ENCODE measurements around the gene CIRBP. TPM values are rescaled to one million over a fixed set of nuclear protein-coding genes. Genes with fewer than 3 reads are reported as not detected.

The CIRBP gene
- total RNA-seq, 1 experiment from 2014 or later, result 331 TPM

GRCh38 chr19:1229924-1230782 lies 39.0 kb upstream of the CIRBP start:
- Mint-ChIP-seq H3K9me3 (ENCODE audit: unreplicated experiment) (no peaks in the 10 kb centered on the region), H3K36me3 (ENCODE audit: insufficient read depth, unreplicated experiment) (peaks cover 24% of the 10 kb centered on the region), H3K4me1 (ENCODE audit: low read depth, unreplicated experiment) (no peaks in the 10 kb centered on the region), H3K27ac (ENCODE audit: unreplicated experiment) (no peak overlapping the region), H3K4me3 (ENCODE audit: unreplicated experiment) (no peak overlapping the region), H3K27me3 (ENCODE audit: insufficient read depth, unreplicated experiment) (no peaks in the 10 kb centered on the region)
- DNase-seq, result no peak
- no peaks in the 10 kb centered on the region for H3K27me3 ChIP-seq (replicated peaks; ENCODE audit: control insufficient read depth, insufficient read depth, low read length)
- ChIA-PET POLR2A (interaction anchor here (0.5 kb wide), 1 partner anchor 40 kb away, joined by 9 read pairs; no protein-coding TSS in a partner anchor), CTCF (no interaction called here)
- no peak overlapping the region for H3K4me3 ChIP-seq (ENCODE audit: low read depth, low read length)
- intact Hi-C loops (cut with micrococcal nuclease; ENCODE audit: unreplicated experiment), result no loop called here
- no peaks in the 10 kb centered on the region for H3K4me1 ChIP-seq
- no peaks in the 10 kb centered on the region for H3K36me3 ChIP-seq (ENCODE audit: control insufficient read depth, insufficient read depth, low read length)
- BruUV-seq (replicated peaks), result no TSS peak
- H3K9me3 ChIP-seq, result no peaks in the 10 kb centered on the region
- TF ChIP-seq CTCF (IDR thresholded peaks at IDR 0.05; ENCODE audit: insufficient read depth in 1 of 2, low read depth in 1 of 2, low read length in 1 of 2, severe bottlenecking in 1 of 2, unreplicated experiment in 1 of 2), result no peak

GRCh38 chr19:1230783-1231489 lies 38.2 kb upstream of the CIRBP start:
- ChIA-PET CTCF (no interaction called here), POLR2A (no interaction called here)
- H3K4me1 Mint-ChIP-seq (ENCODE audit: low read depth, unreplicated experiment), result no peaks in the 10 kb centered on the region
- H3K9me3 ChIP-seq, result no peaks in the 10 kb centered on the region
- no TSS peak for BruUV-seq (replicated peaks)
- H3K4me3 ChIP-seq (ENCODE audit: low read depth, low read length), result no peak overlapping the region
- DNase-seq, result no peak
- intact Hi-C loops (cut with micrococcal nuclease; ENCODE audit: unreplicated experiment), result no loop called here
- H3K27me3 ChIP-seq (replicated peaks; ENCODE audit: control insufficient read depth, insufficient read depth, low read length), result no peaks in the 10 kb centered on the region
- no peaks in the 10 kb centered on the region for H3K36me3 ChIP-seq (ENCODE audit: control insufficient read depth, insufficient read depth, low read length)
- H3K4me3 Mint-ChIP-seq (ENCODE audit: unreplicated experiment), result no peak overlapping the region
- no peaks in the 10 kb centered on the region for H3K27me3 Mint-ChIP-seq (ENCODE audit: insufficient read depth, unreplicated experiment)
- no peak for TF ChIP-seq CTCF (IDR thresholded peaks at IDR 0.05; ENCODE audit: insufficient read depth in 1 of 2, low read depth in 1 of 2, low read length in 1 of 2, severe bottlenecking in 1 of 2, unreplicated experiment in 1 of 2)
- no peaks in the 10 kb centered on the region for H3K9me3 Mint-ChIP-seq (ENCODE audit: unreplicated experiment)
- H3K36me3 Mint-ChIP-seq (ENCODE audit: insufficient read depth, unreplicated experiment), result peaks cover 24% of the 10 kb centered on the region
- no peaks in the 10 kb centered on the region for H3K4me1 ChIP-seq
- H3K27ac Mint-ChIP-seq (ENCODE audit: unreplicated experiment), result no peak overlapping the region

GRCh38 chr19:1231729-1232637 lies 37.1 kb upstream of the CIRBP start:
- DNase-seq, result no peak

More at GRCh38 chr19:1231729-1232637, 37.1 kb upstream of the CIRBP start:
- Mint-ChIP-seq H3K36me3 (ENCODE audit: insufficient read depth, unreplicated experiment) (peaks cover 21% of the 10 kb centered on the region), H3K4me3 (ENCODE audit: unreplicated experiment) (no peak overlapping the region), H3K27ac (ENCODE audit: unreplicated experiment) (peak overlapping the region; percentile 37), H3K4me1 (ENCODE audit: low read depth, unreplicated experiment) (no peaks in the 10 kb centered on the region), H3K9me3 (ENCODE audit: unreplicated experiment) (no peaks in the 10 kb centered on the region), H3K27me3 (ENCODE audit: insufficient read depth, unreplicated experiment) (no peaks in the 10 kb centered on the region)
- TF ChIP-seq CTCF (IDR thresholded peaks at IDR 0.05; ENCODE audit: insufficient read depth in 1 of 2, low read depth in 1 of 2, low read length in 1 of 2, severe bottlenecking in 1 of 2, unreplicated experiment in 1 of 2), result no peak
- intact Hi-C loops (cut with micrococcal nuclease; ENCODE audit: unreplicated experiment), result no loop called here
- no peaks in the 10 kb centered on the region for H3K9me3 ChIP-seq
- BruUV-seq (replicated peaks), result no TSS peak
- ChIA-PET POLR2A (no interaction called here), CTCF (interaction anchor here (0.6 kb wide), 1 partner anchor 118 kb away, joined by 3 read pairs; no protein-coding TSS in a partner anchor)
- H3K36me3 ChIP-seq (ENCODE audit: control insufficient read depth, insufficient read depth, low read length), result no peaks in the 10 kb centered on the region
- H3K4me3 ChIP-seq (ENCODE audit: low read depth, low read length), result no peak overlapping the region
- H3K27me3 ChIP-seq (replicated peaks; ENCODE audit: control insufficient read depth, insufficient read depth, low read length), result no peaks in the 10 kb centered on the region
- H3K4me1 ChIP-seq, result peaks cover 4% of the 10 kb centered on the region; the same call in 1 of the 2 replicates
